NCI-H82 treated with DMSO at 0.1 percent for 48 hours (cell line): ENCODE measurements around the gene C17orf50.

Experiments
- DNase-seq: peaks from one replicate; lab custom pipeline; 2025; ENCODE audit not compliant: unreplicated experiment; lab: John Stamatoyannopoulos, UW

C17orf50 gene

DNA sequence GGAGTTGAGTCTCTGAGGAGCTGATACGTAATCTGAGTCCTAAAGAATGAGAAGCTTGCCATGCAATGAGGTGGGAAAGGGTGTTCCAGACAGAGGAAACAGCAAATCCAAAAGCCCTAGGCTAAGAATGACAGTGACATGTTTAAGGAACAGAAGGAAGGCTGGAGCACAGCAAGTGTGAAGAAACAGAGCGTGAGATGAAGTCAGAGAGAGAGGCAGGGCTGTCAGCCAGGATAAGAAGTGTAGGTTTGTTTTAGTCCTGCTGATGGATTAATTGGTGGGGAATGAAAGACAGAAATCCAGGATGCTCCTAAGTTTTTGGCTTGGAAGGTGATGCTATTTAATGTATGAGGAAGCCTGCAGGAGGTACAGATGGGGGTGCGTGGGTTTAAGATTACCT lies 20.3 kb downstream of the C17orf50 start:
- no peak for DNase-seq

DNA sequence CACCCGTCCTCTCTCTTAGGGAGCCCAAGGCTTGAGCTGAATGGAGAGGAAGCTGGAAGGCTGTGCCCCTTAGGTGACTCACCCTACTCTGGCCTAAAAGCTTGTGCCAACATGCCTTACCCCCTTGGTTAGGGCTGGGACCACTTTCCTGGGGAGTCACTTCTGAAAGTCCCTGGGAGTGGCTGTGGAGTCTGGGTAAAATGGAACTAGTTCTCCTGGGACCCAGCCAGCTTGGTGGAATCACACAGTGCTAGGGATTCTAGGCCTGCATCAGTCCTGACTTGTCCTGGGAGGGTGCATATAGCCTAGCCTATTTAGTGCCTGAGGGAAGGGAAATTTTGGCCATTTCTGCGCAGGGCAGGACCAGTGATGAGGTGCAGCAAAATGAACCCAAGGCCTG lies 24.2 kb downstream of the C17orf50 start:
- no peak for DNase-seq

DNA sequence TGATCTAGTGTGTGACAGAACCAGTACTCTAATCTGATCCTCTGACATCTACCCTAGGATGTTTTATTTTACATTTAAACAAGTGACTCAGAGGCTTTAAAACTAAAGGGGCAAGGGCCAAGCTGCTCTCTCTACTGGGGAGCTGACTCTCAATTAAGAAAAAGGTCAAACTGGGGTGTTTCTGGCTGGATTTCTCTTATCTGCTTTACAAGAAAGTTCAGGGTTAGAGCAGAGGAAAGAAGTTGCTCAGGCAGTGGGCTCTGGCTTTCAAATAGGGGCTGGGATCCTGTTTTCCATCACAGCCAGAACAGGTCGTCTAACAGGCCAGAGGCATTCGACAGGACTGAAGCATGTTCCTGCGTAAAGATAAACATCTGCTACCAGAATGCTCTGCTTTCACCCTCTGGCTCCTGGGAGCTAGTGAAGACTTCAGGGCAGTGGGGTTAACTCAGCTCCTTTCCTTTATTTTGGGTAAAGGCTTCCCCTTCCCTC lies 26.3 kb downstream of the C17orf50 start:
- DNase-seq: no peak

DNA sequence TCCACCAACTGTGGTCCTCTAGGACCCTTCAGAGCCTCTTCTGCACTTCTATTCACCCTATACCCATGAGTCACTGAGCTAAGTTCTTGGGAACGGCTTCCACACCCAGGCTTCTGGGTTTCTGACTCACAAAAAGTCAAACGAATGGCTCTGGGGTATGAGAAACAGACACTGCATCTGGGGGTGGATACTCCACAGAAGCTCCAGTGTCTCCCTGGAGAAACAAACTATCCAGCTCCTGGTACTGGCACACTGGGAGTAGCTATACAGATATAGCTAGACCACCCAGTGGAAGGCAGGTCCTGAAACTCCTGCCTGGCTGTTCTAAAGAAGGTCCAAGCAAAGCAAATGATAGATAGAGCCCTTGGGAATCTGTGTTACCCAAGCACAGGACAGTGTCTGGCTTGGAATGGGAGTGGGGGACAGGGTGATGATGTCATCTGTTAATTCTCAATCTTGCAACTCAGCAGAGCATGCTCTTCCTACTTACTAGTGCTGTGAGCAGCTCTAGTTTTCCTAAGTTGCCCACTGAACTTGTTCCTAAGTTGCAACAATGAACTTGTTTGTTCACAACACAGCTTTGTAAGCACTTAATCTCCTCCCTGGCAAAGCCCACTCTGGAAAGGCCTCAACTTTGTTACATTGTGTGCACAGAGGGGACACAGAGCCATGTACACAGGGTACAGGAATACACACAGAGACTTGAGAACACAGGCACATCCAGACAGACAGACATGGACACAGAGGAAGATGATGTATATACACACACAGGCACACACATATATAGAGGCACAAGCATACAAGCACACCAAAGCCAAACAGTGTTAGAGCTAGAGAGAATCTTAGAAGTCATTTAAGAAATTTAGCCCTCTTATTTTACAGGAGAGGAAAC lies 28.0 kb downstream of the C17orf50 start:
- no peak for DNase-seq

DNA sequence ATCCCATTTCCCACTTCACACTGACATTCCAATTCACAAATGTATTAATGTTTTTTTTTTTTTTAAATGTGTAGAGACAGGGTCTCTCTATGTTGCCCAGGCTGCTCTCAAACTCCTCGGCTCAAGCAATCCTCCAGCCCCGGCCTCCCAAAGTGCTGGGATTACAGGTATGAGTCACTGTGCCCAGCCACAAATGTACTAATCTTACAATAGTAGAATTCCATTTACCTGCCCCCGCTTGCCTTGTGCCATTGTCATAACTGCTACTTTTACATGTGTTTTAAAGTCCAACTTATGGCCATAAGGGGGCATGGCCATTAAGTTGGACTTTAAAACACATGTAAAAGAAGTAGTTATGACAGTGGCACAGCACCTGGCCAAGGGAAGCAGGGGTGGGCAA lies 30.2 kb downstream of the C17orf50 start:
- DNase-seq: no peak

DNA sequence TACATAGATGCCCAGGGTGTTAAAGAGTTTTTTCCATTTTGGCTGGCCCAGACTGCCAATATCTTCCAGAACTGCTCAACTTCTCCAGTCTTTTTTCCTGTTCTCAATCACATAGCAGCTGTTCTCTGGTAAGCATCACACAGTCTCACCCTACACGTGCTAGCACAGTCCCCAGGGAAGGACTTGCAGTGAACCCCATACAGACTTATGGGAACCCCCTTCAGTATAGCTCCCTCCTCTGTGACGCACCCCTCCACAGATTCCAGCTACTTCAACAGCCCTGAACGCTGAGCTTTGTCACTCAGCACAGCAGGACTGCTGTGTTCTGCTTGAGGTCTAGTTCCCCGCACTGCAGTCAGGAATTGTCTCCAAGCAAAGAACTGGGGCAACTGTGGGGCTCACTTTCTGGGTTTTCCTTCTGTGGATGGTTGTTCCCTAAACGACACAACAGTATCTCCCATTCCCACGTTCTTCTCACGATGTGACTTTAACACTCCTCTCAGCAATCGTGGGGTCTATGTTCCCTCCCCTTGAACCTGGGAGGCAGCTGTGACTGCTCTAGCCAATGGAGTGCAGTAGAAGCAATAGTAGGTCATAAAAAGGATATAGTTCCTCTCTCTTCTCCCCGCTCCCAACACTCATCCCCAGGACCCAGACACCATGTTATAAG lies 31.1 kb downstream of the C17orf50 start:
- no peak for DNase-seq

DNA sequence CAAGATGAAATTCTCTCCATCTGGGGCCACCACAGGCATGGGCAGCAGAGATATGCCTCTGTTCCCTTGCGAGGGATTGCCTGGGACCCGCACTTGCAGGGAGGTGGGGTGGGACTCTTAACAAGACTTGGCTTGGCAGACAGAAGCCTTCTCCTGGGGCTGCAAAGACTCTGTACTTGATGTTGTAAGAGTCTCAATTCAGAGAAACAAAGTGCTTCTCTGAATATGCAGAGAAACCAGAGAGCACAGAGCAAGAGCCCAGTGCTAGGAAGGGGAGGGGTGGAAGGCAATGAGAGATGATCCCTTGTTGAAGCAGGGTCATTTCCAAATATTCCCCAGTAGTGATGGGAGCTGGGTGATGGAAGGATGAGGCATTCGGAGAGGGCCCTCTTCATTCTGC lies 32.6 kb downstream of the C17orf50 start:
- no peak for DNase-seq

DNA sequence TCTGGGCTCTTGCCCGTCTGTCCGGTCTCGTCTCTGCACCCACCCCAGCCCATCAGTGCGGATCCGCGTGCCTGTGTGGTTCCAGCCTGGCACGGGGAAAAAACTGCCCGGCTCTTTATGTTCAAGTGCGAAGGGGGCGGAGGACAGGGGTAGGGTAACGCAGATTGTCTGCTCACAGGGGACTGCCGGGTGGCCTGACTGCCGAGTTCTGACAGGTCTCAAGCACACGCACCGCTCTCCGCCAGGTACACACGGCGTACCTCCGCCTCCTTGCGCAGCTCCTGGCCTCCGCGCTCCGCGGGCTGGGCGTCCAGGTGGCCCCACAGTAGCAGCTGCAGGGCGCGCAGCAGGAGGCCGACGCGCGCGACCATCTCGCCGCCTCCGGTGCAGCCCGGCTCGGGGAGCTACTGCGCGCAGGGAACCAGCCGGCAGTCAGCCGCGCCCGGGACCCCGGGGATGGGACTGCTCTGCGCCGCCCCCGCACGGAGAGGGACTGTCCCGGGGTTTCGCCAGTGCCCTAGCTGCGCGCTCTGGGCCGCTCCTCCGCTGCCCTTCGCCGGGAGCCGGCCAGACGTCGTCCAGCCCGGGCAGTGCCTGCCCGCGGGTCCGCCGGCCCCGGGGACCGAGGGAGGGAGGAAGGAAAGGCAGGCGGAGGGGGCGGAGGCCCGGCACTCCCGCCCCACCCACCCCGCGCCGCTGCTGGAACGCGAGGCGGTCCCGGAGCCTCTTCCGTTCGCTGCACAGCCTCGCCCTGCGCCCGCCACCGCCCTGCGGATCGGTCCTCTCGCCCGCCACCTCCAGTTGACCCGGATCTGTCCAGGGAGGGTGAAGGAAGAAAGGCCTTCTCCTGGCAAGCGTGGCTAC lies 34.6 kb downstream of the C17orf50 start, which contains the start of gene MMP28:
TSS of gene MMP28 (minus strand) at position 635 of the 864 bp plus-strand sequence. CDS start at position 371, 264 bp downstream.
- no peak for DNase-seq

DNA sequence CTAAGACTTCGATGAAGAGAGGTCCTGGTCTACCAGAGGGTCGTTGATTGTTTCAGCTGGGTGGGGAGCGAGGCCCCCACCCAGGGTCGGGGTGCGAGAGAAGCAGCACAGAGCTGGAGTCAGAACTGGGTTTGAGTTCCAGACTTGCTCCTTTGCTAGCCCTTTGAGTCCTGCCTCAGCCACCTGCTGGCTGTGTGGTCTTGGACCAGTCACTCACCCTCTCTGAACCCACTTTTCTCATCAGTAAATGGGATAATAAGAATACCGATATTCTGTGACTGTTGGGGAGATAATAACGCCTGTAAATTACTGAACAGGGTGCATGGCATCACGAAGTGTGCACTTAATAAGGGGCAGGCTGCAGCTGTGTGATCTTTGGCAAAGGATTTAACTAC lies 35.2 kb downstream of the C17orf50 start:
- no peak for DNase-seq

DNA sequence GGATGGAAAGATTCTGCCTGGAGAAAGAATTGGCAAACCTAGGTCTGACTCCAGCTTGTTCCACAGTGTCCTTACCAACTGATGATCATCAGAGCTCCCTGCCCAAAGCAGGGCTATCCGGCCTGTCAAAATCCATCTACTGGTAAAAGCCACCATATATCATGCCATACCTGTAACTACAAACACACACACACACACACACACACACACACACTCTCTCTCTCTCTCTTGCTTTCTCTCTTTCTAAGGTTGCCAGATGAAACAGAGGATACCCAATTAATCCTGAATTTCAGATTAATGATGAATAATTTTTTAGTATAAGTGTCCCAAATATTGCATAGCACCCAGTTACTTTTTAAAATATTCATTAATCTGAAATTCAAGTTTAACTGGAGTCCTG lies 36.3 kb downstream of the C17orf50 start:
- no peak for DNase-seq

DNA sequence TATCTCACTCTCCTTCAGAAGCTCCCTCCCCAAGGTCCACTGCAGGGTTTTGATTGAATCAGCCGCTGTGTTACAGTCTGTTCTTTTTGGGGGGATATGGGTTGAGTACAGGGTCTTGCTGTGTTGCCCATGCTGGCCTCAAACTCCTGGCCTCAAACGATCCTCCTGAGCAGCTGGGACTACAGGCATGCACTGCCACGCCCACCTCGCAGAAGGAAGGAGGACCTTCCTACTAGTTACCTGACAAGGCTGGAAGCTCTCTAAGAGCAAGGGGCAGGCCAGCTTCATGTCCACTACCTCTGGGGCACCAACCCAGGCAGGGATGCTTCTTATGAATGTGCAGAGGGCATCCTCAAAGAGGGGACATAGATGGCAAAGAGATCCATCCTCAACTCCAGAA lies 36.7 kb downstream of the C17orf50 start:
- no peak for DNase-seq

DNA sequence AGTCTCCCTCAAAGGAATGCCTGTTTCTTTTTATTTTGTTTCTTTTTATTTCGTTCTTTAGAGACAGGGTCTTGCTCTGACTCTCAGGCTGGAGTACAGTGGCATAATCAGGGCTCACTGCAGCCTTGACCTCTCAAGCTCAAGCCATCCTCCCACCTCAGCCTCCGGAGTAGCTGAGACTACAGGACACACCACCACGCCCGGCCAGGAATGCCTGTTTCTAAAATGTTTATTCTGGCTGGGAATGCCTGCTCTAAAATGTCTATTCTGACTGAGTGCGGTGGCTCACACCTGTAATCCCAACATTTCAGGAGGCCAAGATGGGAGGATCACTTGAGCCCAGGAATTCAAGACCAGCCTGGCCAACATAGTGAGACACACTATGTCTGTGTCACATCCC lies 37.2 kb downstream of the C17orf50 start:
- no peak for DNase-seq

DNA sequence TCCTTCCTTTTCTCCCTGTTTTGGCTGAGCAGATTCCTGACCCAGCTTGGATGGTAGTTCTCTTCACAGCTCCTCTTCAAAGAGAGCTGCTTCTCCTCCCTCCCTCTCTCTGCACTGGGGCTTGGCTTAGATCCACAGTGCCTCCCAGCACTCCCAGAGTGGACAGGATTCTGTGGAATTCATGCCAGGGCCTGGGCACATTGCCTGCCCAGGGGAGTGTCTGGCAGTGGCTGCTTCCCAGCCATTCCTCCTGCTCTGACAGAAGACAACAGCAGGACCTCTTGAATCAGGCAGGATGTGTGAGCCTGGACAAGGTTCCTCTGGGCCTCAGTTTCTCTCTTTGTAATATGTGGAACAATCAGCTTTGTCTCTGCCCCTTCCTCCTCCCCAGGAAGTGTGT lies 39.3 kb downstream of the C17orf50 start:
- no peak for DNase-seq

DNA sequence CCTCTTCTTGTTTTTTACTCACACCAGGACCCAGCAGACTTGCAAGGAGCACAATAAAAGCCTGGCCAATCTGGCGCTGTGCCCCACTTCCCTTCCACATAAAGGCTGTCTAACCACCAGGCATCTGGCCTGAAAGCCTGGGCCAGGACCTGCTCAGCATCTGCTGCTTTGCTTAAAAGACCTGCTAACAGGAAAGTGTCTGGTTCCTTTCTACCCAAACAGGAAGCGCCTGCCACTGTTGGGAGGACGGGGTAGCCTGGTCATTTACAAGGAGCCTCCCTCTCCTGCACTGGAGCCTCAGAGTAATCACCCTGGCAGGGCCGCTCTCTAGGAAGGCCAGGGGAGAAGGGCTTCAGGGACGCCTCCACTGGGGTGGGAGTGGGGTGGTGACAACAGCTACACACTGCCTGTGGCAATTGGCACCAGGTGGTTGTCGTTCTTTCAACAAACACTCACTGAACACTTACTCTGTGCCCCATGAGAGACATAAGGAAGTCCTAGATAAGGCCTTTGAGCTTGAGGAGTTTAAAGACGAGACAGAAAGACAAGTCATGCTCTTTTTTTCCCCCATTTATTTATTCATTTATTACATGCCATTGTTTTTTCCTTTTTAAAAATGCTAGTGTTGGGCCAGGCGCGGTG lies 41.0 kb downstream of the C17orf50 start:
- DNase-seq: no peak

DNA sequence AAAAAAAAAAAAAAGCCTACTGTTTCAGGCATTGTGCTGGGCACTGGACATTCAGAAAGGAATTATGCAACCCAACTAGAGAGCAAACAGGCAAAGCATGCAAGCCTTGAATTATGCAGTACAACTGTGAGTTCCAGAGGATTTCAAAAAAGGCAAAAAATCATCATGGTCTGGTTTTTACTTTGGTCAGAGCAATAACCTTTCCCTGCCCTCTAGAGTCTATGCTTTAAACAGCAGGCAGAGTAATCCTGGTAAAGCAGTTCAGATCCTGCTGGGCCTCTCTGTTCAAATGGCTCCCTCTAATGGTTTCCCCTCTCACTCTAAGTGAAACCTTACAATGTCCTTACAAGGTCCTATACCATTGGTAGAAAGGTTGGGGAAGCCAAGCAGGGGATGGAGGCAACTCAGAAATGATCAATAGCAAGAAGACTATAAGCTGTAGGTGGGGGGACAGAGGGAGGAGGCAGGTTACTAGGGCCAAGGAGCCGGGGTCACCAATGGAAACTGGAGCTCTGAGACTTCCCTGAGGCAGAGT lies 44.0 kb downstream of the C17orf50 start:
- DNase-seq: peak; percentile 66

DNA sequence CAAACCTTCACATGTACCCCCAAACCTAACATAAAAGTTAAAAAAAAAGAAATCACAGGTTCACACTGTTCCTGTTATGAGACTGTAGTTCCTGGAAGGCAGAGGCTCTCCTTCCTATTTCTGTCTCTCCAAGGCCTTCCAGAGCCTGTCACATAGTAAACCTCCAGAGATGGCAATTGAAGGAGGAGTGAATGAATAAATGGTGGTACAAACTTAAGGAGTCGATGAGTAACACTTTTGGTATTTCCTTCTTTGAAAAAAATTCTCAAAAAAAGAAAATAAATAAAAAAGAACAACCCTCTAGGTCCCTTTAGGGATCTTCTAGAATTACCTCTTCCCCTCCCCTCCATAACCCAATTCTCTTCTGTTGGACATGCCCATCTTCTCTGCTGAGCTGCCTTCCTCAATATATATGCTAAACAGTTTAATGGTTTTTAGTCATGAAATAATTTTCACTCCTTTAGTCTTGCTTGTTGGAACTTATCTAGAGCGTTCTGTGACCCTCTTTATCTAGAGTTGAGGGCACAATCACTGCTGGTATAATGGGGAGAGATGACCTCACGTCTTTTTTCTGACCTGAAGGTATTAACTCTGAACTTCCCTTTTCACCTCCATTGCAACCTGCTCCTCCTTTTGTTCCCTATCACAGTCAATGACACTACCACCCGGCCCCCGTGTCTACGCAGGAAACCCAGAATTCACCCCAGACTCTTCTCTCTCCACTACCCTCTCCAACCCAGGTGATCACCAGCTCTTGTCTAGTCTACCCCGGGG lies 46.9 kb downstream of the C17orf50 start:
- no peak for DNase-seq

DNA sequence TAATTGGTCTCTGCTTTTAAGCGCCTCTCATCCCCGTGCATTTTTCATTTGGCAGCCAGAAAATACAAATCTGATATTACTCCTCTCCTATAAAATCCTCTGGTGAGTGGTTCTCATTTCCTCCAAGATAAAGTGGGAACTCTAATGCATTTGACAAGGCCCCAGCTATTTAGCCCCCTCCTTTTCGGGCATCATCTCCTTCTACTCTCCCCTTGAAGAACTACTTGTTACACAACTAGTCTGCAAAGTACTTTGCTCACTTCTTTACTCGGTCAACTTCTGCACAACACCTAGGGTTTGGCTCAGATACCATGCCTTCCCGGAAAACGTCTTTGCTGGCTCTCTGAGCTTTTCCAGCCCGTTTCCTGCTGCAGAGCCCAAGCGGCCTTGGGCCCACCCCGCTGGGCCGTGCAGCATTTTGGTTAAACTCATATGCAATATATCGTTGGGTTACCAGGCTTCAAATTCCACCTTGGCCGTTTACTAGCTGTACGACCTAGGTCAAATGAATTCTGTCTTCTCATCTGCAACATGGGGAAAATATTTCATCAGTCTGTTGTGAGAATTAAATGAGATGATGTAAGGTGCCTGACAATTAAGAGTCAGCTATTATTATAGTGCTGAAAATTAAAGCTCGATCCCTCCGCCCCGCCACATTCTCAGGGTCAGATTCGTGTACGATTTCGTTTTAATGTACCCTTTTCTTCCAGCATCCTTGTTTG lies 47.7 kb downstream of the C17orf50 start:
- no peak for DNase-seq

DNA sequence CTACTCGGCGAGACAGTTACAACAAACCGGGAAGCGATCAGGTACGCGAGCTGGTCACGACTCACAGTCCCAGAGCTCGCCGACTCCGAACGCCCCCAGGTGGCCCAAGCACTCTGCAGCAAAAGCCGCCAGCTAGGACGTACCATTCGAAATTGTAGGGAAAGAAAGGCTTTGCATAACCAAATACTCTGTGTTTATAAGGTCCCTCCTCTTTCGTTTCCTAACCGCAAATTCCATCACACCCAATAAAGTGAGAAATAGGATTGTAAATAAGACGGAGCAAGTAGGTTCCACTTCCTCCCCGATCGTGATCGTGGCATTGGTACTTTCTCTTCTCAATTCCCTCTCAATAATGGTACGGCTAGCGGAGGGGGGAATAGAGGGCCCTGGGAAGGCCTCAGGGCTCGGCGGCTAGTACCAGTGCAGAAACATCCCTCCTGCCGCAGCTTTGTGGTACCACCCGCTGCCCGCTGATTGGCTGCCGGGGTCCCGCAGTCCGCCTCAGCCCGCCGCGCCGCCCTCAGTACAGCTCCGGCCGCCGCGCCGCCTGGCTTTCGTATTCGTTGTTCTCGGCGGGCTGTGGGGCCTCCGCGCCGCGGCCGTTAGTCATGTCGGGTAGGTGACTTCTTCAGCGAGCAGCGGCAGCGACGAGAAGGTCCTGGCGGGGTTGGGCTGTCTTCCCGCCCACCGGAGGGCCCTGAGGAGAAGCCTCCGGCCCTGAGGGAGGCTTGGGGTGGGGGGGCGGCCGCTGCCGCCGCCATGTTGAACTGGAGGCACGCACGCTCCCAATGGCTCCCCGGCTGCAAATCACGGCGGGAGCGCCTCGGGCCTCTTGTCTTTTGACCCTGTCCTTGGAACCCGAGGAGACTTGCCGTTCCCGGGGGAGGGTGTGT lies 48.5 kb downstream of the C17orf50 start, which contains the start of gene TAF15:
TSS of gene TAF15 (plus strand) at position 523 of the 893 bp plus-strand sequence. CDS start at position 609, 86 bp downstream.
- DNase-seq: peak; percentile 98
